Measurements from ENCODE around the gene STXBP6.

Gene STXBP6

GRCh38 chr14:24875991-24876878 lies 173.7 kb downstream of the STXBP6 start:
- no peak overlapping the region for H3K4me3 ChIP-seq (ENCODE audit: low read depth in 1 of 2, low read length in 2 of 2)
- no peaks in the 10 kb centered on the region for H3K9me3 ChIP-seq (ENCODE audit: control insufficient read depth in 1 of 2, low read length in 2 of 2)
- H3K4me1 ChIP-seq (ENCODE audit: control insufficient read depth in 1 of 2, insufficient read depth in 2 of 2, low read length in 2 of 2), result peaks cover 29% of the 10 kb centered on the region in 2 donors
- H3K27ac ChIP-seq (ENCODE audit: low read length), result no peak overlapping the region
- H3K27me3 ChIP-seq (ENCODE audit: low read depth, low read length), result no peaks in the 10 kb centered on the region
- H3K36me3 ChIP-seq (ENCODE audit: control insufficient read depth in 1 of 2, insufficient read depth in 2 of 2, low read length in 2 of 2), result no peaks in the 10 kb centered on the region

- no peaks in the 10 kb centered on the region for H3K9me3 ChIP-seq (ENCODE audit: control insufficient read depth in 1 of 2, low read length in 2 of 2)
- no peaks in the 10 kb centered on the region for H3K36me3 ChIP-seq (ENCODE audit: control insufficient read depth in 1 of 2, insufficient read depth in 2 of 2, low read length in 2 of 2)
- no peak overlapping the region for H3K27ac ChIP-seq (ENCODE audit: low read length)
- no peaks in the 10 kb centered on the region for H3K27me3 ChIP-seq (ENCODE audit: low read depth, low read length)
- H3K4me3 ChIP-seq (ENCODE audit: low read depth in 1 of 2, low read length in 2 of 2), result no peak overlapping the region
- H3K4me1 ChIP-seq (ENCODE audit: control insufficient read depth in 1 of 2, insufficient read depth in 2 of 2, low read length in 2 of 2), result peaks cover 21 to 23% of the 10 kb centered on the region in 2 donors
These were observed 174.6 kb downstream of the STXBP6 start for GRCh38 chr14:24875203-24875838.

GRCh38 chr14:24874514-24875202 lies 175.3 kb downstream of the STXBP6 start:
- peaks cover 15 to 17% of the 10 kb centered on the region in 2 donors for H3K4me1 ChIP-seq (ENCODE audit: control insufficient read depth in 1 of 2, insufficient read depth in 2 of 2, low read length in 2 of 2)
- no peaks in the 10 kb centered on the region for H3K9me3 ChIP-seq (ENCODE audit: control insufficient read depth in 1 of 2, low read length in 2 of 2)
- no peaks in the 10 kb centered on the region for H3K36me3 ChIP-seq (ENCODE audit: control insufficient read depth in 1 of 2, insufficient read depth in 2 of 2, low read length in 2 of 2)
- no peak overlapping the region for H3K4me3 ChIP-seq (ENCODE audit: low read depth in 1 of 2, low read length in 2 of 2)
- H3K27me3 ChIP-seq (ENCODE audit: low read depth, low read length), result no peaks in the 10 kb centered on the region
- no peak overlapping the region for H3K27ac ChIP-seq (ENCODE audit: low read length)

- Histone ChIP-seq H3K9me3 (ENCODE audit: control insufficient read depth in 1 of 2, low read length in 2 of 2) (no peaks in the 10 kb centered on the region), H3K4me1 (ENCODE audit: control insufficient read depth in 1 of 2, insufficient read depth in 2 of 2, low read length in 2 of 2) (peaks cover 11 to 17% of the 10 kb centered on the region in 2 donors), H3K27me3 (ENCODE audit: low read depth, low read length) (no peaks in the 10 kb centered on the region), H3K4me3 (ENCODE audit: low read depth in 1 of 2, low read length in 2 of 2) (no peak overlapping the region), H3K27ac (ENCODE audit: low read length) (no peak overlapping the region), H3K36me3 (ENCODE audit: control insufficient read depth in 1 of 2, insufficient read depth in 2 of 2, low read length in 2 of 2) (no peaks in the 10 kb centered on the region)
These were observed 176.4 kb downstream of the STXBP6 start for GRCh38 chr14:24873551-24873950.

- H3K9me3 ChIP-seq (ENCODE audit: control insufficient read depth in 1 of 2, low read length in 2 of 2), result no peaks in the 10 kb centered on the region
- no peak overlapping the region for H3K4me3 ChIP-seq (ENCODE audit: low read depth in 1 of 2, low read length in 2 of 2)
- H3K27ac ChIP-seq (ENCODE audit: low read length), result no peak overlapping the region
These were observed 178.8 kb downstream of the STXBP6 start for GRCh38 chr14:24870949-24871701.

GRCh38 chr14:24868389-24868788 lies 181.6 kb downstream of the STXBP6 start:
- Histone ChIP-seq H3K4me1 (ENCODE audit: control insufficient read depth in 1 of 2, insufficient read depth in 2 of 2, low read length in 2 of 2) (no peaks in the 10 kb centered on the region), H3K27me3 (ENCODE audit: low read depth, low read length) (no peaks in the 10 kb centered on the region), H3K36me3 (ENCODE audit: control insufficient read depth in 1 of 2, insufficient read depth in 2 of 2, low read length in 2 of 2) (no peaks in the 10 kb centered on the region), H3K27ac (ENCODE audit: low read length) (no peak overlapping the region), H3K4me3 (ENCODE audit: low read depth in 1 of 2, low read length in 2 of 2) (no peak overlapping the region), H3K9me3 (ENCODE audit: control insufficient read depth in 1 of 2, low read length in 2 of 2) (no peaks in the 10 kb centered on the region)

More at GRCh38 chr14:24870949-24871701, 178.8 kb downstream of the STXBP6 start:
- Histone ChIP-seq H3K36me3 (ENCODE audit: control insufficient read depth in 1 of 2, insufficient read depth in 2 of 2, low read length in 2 of 2) (no peaks in the 10 kb centered on the region), H3K27me3 (ENCODE audit: low read depth, low read length) (no peaks in the 10 kb centered on the region), H3K4me1 (ENCODE audit: control insufficient read depth in 1 of 2, insufficient read depth in 2 of 2, low read length in 2 of 2) (peaks cover 3 to 13% of the 10 kb centered on the region in 2 donors)

GRCh38 chr14:24866067-24866639 lies 183.8 kb downstream of the STXBP6 start:
- H3K9me3 ChIP-seq (ENCODE audit: control insufficient read depth in 1 of 2, low read length in 2 of 2), result no peaks in the 10 kb centered on the region
- H3K4me1 ChIP-seq (ENCODE audit: control insufficient read depth in 1 of 2, insufficient read depth in 2 of 2, low read length in 2 of 2), result no peaks in the 10 kb centered on the region
- H3K27me3 ChIP-seq (ENCODE audit: low read depth, low read length), result no peaks in the 10 kb centered on the region
- H3K4me3 ChIP-seq (ENCODE audit: low read depth in 1 of 2, low read length in 2 of 2), result no peak overlapping the region
- no peak overlapping the region for H3K27ac ChIP-seq (ENCODE audit: low read length)
- no peaks in the 10 kb centered on the region for H3K36me3 ChIP-seq (ENCODE audit: control insufficient read depth in 1 of 2, insufficient read depth in 2 of 2, low read length in 2 of 2)

GRCh38 chr14:24863968-24864684 lies 185.8 kb downstream of the STXBP6 start:
- Histone ChIP-seq H3K27me3 (ENCODE audit: low read depth, low read length) (no peaks in the 10 kb centered on the region), H3K9me3 (ENCODE audit: control insufficient read depth in 1 of 2, low read length in 2 of 2) (no peaks in the 10 kb centered on the region), H3K4me3 (ENCODE audit: low read depth in 1 of 2, low read length in 2 of 2) (no peak overlapping the region), H3K4me1 (ENCODE audit: control insufficient read depth in 1 of 2, insufficient read depth in 2 of 2, low read length in 2 of 2) (no peaks in the 10 kb centered on the region), H3K27ac (ENCODE audit: low read length) (no peak overlapping the region), H3K36me3 (ENCODE audit: control insufficient read depth in 1 of 2, insufficient read depth in 2 of 2, low read length in 2 of 2) (no peaks in the 10 kb centered on the region)

- Histone ChIP-seq H3K36me3 (ENCODE audit: control insufficient read depth in 1 of 2, insufficient read depth in 2 of 2, low read length in 2 of 2) (no peaks in the 10 kb centered on the region), H3K4me1 (ENCODE audit: control insufficient read depth in 1 of 2, insufficient read depth in 2 of 2, low read length in 2 of 2) (no peaks in the 10 kb centered on the region), H3K9me3 (ENCODE audit: control insufficient read depth in 1 of 2, low read length in 2 of 2) (no peaks in the 10 kb centered on the region), H3K27ac (ENCODE audit: low read length) (no peak overlapping the region), H3K27me3 (ENCODE audit: low read depth, low read length) (no peaks in the 10 kb centered on the region), H3K4me3 (ENCODE audit: low read depth in 1 of 2, low read length in 2 of 2) (no peak overlapping the region)
These were observed 188.8 kb downstream of the STXBP6 start for GRCh38 chr14:24861083-24861630.

- Histone ChIP-seq H3K36me3 (ENCODE audit: control insufficient read depth in 1 of 2, insufficient read depth in 2 of 2, low read length in 2 of 2) (no peaks in the 10 kb centered on the region), H3K27me3 (ENCODE audit: low read depth, low read length) (no peaks in the 10 kb centered on the region), H3K9me3 (ENCODE audit: control insufficient read depth in 1 of 2, low read length in 2 of 2) (no peaks in the 10 kb centered on the region), H3K27ac (ENCODE audit: low read length) (no peak overlapping the region), H3K4me1 (ENCODE audit: control insufficient read depth in 1 of 2, insufficient read depth in 2 of 2, low read length in 2 of 2) (no peaks in the 10 kb centered on the region), H3K4me3 (ENCODE audit: low read depth in 1 of 2, low read length in 2 of 2) (no peak overlapping the region)
These were observed 190.4 kb downstream of the STXBP6 start for GRCh38 chr14:24859559-24859958.

All from muscle layer of duodenum (tissue), 2 donors.